ENCODE data around the gene UPK3A.

The UPK3A gene

DNA sequence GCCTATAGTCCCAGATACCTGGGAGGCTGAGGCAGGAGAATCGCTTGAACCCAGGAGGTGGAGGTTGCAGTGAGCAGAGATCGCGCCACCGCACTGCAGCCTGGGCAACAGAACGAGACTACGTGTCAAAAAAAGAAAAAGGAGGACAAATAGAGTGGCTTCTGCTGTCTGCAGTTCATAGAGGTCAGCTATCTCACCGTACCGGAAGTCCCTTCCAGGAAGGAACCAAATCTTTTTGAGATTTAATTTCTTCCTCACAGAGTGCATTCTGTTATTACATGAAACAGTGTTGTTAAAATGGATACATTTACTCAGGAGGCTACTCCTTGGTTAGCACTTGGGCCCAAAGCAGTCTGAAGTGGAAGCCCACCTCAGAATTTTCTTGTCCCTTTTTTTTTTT lies 58.4 kb downstream of the UPK3A start:
- H3K4me3 ChIP-seq (ENCODE audit: low read depth, low read length): no peak overlapping the region
- TF ChIP-seq, protein P1, sequence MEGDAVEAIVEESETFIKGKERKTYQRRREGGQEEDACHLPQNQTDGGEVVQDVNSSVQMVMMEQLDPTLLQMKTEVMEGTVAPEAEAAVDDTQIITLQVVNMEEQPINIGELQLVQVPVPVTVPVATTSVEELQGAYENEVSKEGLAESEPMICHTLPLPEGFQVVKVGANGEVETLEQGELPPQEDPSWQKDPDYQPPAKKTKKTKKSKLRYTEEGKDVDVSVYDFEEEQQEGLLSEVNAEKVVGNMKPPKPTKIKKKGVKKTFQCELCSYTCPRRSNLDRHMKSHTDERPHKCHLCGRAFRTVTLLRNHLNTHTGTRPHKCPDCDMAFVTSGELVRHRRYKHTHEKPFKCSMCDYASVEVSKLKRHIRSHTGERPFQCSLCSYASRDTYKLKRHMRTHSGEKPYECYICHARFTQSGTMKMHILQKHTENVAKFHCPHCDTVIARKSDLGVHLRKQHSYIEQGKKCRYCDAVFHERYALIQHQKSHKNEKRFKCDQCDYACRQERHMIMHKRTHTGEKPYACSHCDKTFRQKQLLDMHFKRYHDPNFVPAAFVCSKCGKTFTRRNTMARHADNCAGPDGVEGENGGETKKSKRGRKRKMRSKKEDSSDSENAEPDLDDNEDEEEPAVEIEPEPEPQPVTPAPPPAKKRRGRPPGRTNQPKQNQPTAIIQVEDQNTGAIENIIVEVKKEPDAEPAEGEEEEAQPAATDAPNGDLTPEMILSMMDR (IDR thresholded peaks at IDR 0.05; ENCODE audit: low read depth, low read length): no peak

DNA sequence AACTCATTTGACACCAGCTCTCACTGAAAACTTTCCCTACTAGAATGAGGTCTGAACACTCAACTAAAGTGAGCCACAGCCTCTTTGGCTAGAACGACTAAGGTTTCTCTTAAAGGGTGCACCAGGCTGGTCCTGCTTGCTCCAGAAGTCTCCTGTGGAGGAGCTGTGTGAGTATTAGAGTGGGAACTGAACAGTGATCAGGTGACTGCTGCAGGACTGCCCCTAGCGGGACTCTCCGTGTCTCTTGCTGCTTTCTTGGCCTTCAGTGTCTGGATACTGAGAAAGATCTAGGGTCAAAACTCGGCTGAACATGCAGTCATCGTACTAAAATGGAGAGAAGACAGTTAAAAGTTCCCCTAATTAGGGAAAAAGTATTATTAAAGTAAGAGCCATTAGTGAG lies 59.6 kb downstream of the UPK3A start:
- TF ChIP-seq, protein P1 (IDR thresholded peaks at IDR 0.05; ENCODE audit: low read depth, low read length): no peak
- H3K4me3 ChIP-seq (ENCODE audit: low read depth, low read length): no peak overlapping the region

Measured in WI38 (cell line).